GM13976 (cell line): ENCODE data around the gene PNMA8B.

Experiments used
- DNase-seq: peaks from one replicate; pipeline ENCODE4 v3.0.0; 2012; ENCODE audit warnings: low spot score
- CTCF ChIP-seq: IDR thresholded peaks from 2 replicates; pipeline ENCODE4 v1.5.1; 2012; ENCODE audit warnings: borderline replicate concordance, mild to moderate bottlenecking; ENCODE audit not compliant: insufficient read depth; ENCODE audit errors: extremely low read depth, missing control alignments, control extremely low read depth
- in situ Hi-C: fragments of 300-500 bp; cut with MboI; formaldehyde crosslinking; loops from one replicate; pipeline ENCODE4 v1.12.0; 2022; ENCODE audit warnings: low sequenced_read_pairs, mixed read lengths, inconsistent platforms; ENCODE audit not compliant: unreplicated experiment

The PNMA8B gene

GRCh38 chr19:46487802-46488445 lies 7.7 kb downstream of the PNMA8B start:
- in situ Hi-C loops: no loop called here
- DNase-seq: peak; percentile 90
- TF ChIP-seq CTCF: peak; percentile 86

GRCh38 chr19:46487178-46487801 lies 8.4 kb downstream of the PNMA8B start:
- no peak for DNase-seq
- in situ Hi-C loops: no loop called here
- TF ChIP-seq CTCF: no peak

- in situ Hi-C loops: no loop called here
- TF ChIP-seq CTCF: no peak
- DNase-seq: no peak
Measured at GRCh38 chr19:46486358-46486757, 9.3 kb downstream of the PNMA8B start.

GRCh38 chr19:46484656-46485055 lies 11.0 kb downstream of the PNMA8B start:
- in situ Hi-C loops: no loop called here

GRCh38 chr19:46482631-46483030 lies 13.0 kb downstream of the PNMA8B start:
- no peak for DNase-seq
- no peak for TF ChIP-seq CTCF
- in situ Hi-C loops: no loop called here

More at GRCh38 chr19:46484656-46485055, 11.0 kb downstream of the PNMA8B start:
- no peak for DNase-seq
- TF ChIP-seq CTCF: no peak

GRCh38 chr19:46481947-46482346 lies 13.7 kb downstream of the PNMA8B start:
- TF ChIP-seq CTCF: no peak
- in situ Hi-C loops: no loop called here
- no peak for DNase-seq

- no peak for TF ChIP-seq CTCF
- in situ Hi-C loops: no loop called here
- no peak for DNase-seq
Measured at GRCh38 chr19:46481223-46481848, 14.3 kb downstream of the PNMA8B start.
